ENCODE results near the gene TDRD1.

The TDRD1 gene

GRCh38 chr10:114233482-114233881, 54.3 kb downstream of the TDRD1 start:
- DNase-seq (ENCODE audit: low read depth), result no peak

GRCh38 chr10:114234132-114234531, 55.0 kb downstream of the TDRD1 start:
- no peak for DNase-seq (ENCODE audit: low read depth)

- DNase-seq (ENCODE audit: low read depth), result no peak
These were observed 60.2 kb downstream of the TDRD1 start, which contains the start of gene VWA2 for GRCh38 chr10:114239117-114239993. Gene VWA2 (plus strand): TSS chr10:114239254. CDS start chr10:114248714, 9,460 bp downstream.

- DNase-seq (ENCODE audit: low read depth), result no peak
These were observed 60.8 kb downstream of the TDRD1 start for GRCh38 chr10:114239994-114240345.

GRCh38 chr10:114242235-114242634, 63.1 kb downstream of the TDRD1 start:
- no peak for DNase-seq (ENCODE audit: low read depth)

- no peak for DNase-seq (ENCODE audit: low read depth)
These were observed 64.5 kb downstream of the TDRD1 start for GRCh38 chr10:114243661-114244060.

- DNase-seq (ENCODE audit: low read depth), result no peak
These were observed 65.0 kb downstream of the TDRD1 start for GRCh38 chr10:114244126-114244525.

GRCh38 chr10:114245121-114245791, 66.1 kb downstream of the TDRD1 start:
- DNase-seq (ENCODE audit: low read depth), result no peak

GRCh38 chr10:114246679-114247305, 67.6 kb downstream of the TDRD1 start:
- DNase-seq (ENCODE audit: low read depth), result no peak

GRCh38 chr10:114250236-114250635, 71.1 kb downstream of the TDRD1 start:
- DNase-seq (ENCODE audit: low read depth), result no peak

GRCh38 chr10:114250716-114251115, 71.6 kb downstream of the TDRD1 start:
- DNase-seq (ENCODE audit: low read depth), result no peak

GRCh38 chr10:114252092-114252491, 72.9 kb downstream of the TDRD1 start:
- no peak for DNase-seq (ENCODE audit: low read depth)

GRCh38 chr10:114252883-114253282, 73.7 kb downstream of the TDRD1 start:
- DNase-seq (ENCODE audit: low read depth), result no peak

GRCh38 chr10:114255227-114255626, 76.1 kb downstream of the TDRD1 start:
- DNase-seq (ENCODE audit: low read depth), result no peak

GRCh38 chr10:114256008-114256765, 77.0 kb downstream of the TDRD1 start:
- DNase-seq (ENCODE audit: low read depth), result no peak

- no peak for DNase-seq (ENCODE audit: low read depth)
These were observed 77.7 kb downstream of the TDRD1 start for GRCh38 chr10:114256822-114257221.

GRCh38 chr10:114257498-114257897, 78.3 kb downstream of the TDRD1 start:
- no peak for DNase-seq (ENCODE audit: low read depth)

GRCh38 chr10:114258274-114258840, 79.2 kb downstream of the TDRD1 start:
- no peak for DNase-seq (ENCODE audit: low read depth)

GRCh38 chr10:114259824-114260223, 80.7 kb downstream of the TDRD1 start:
- DNase-seq (ENCODE audit: low read depth), result no peak

GRCh38 chr10:114260366-114260765, 81.2 kb downstream of the TDRD1 start:
- no peak for DNase-seq (ENCODE audit: low read depth)

GRCh38 chr10:114261076-114261475, 81.9 kb downstream of the TDRD1 start:
- DNase-seq (ENCODE audit: low read depth), result peak; percentile 49

GRCh38 chr10:114262496-114262895, 83.3 kb downstream of the TDRD1 start:
- DNase-seq (ENCODE audit: low read depth), result no peak

Measured in iris pigment epithelial cell (primary cell).